Ectodermal cell (in vitro differentiated cells): ENCODE measurements around the gene NAPA.

ENCODE experiments used
- H3K27ac ChIP-seq: 2 replicates; pipeline ENCODE4 v1.7.0; 2013; ENCODE audit warnings: mild to moderate bottlenecking, low read depth, low read length; ENCODE audit not compliant: insufficient read depth, poor library complexity, severe bottlenecking
- H3K27me3 ChIP-seq: 2 replicates; pipeline ENCODE4 v1.7.0; 2013; ENCODE audit warnings: mild to moderate bottlenecking, low read length; ENCODE audit not compliant: insufficient read depth, control insufficient read depth, poor library complexity, severe bottlenecking
- H3K36me3 ChIP-seq: one replicate; pipeline ENCODE4 v1.7.0; 2013; ENCODE audit warnings: low read length; ENCODE audit not compliant: control insufficient read depth, insufficient read depth
- H3K4me1 ChIP-seq: one replicate; pipeline ENCODE4 v1.7.0; 2013; ENCODE audit warnings: low read length; ENCODE audit not compliant: control insufficient read depth, insufficient read depth
- H3K4me3 ChIP-seq: 2 replicates; pipeline ENCODE4 v1.7.0; 2013; ENCODE audit warnings: low read depth, low read length, control low read depth; ENCODE audit not compliant: insufficient read depth
- H3K9me3 ChIP-seq: 2 replicates; pipeline ENCODE4 v1.7.0; 2013; ENCODE audit warnings: mild to moderate bottlenecking, low read length, moderate library complexity; ENCODE audit not compliant: control insufficient read depth
- WGBS, 2 experiments: methylation state at CpG; one replicate each; pipeline ENCODE4 v1.1.7; 2013; ENCODE audit warnings: missing lambda C conversion rate in 2 of 2; 5-methylcytosine and 5-hydroxymethylcytosine counted together

Gene NAPA

GRCh38 chr19:47544075-47544474, 29.2 kb upstream of the NAPA start:
- H3K36me3 ChIP-seq: no peaks in the 10 kb centered on the region
- no peak overlapping the region for H3K27ac ChIP-seq
- no peaks in the 10 kb centered on the region for H3K9me3 ChIP-seq
- H3K4me3 ChIP-seq: no peak overlapping the region
- no peaks in the 10 kb centered on the region for H3K4me1 ChIP-seq
- WGBS, 2 experiments: 89 to 91% methylated on average over 18 of the region's 18 CpGs
- H3K27me3 ChIP-seq: no peaks in the 10 kb centered on the region

- Histone ChIP-seq H3K9me3 (no peaks in the 10 kb centered on the region), H3K4me1 (no peaks in the 10 kb centered on the region), H3K4me3 (no peak overlapping the region), H3K27ac (no peak overlapping the region), H3K36me3 (no peaks in the 10 kb centered on the region), H3K27me3 (no peaks in the 10 kb centered on the region)
- WGBS, 2 experiments: 84 to 85% methylated on average over 9 of the region's 9 CpGs
Observed at GRCh38 chr19:47542030-47542475, 27.2 kb upstream of the NAPA start.

GRCh38 chr19:47541518-47541917, 26.7 kb upstream of the NAPA start:
- 93 to 94% methylated on average over 6 of the region's 6 CpGs for WGBS, 2 experiments
- no peaks in the 10 kb centered on the region for H3K27me3 ChIP-seq
- H3K4me1 ChIP-seq: no peaks in the 10 kb centered on the region
- no peaks in the 10 kb centered on the region for H3K36me3 ChIP-seq
- H3K9me3 ChIP-seq: no peaks in the 10 kb centered on the region
- H3K27ac ChIP-seq: no peak overlapping the region
- H3K4me3 ChIP-seq: no peak overlapping the region

- no peak overlapping the region for H3K4me3 ChIP-seq
- whole genome bisulfite sequencing, 2 experiments: 46 to 55% methylated on average over 4 of the region's 4 CpGs
- H3K27ac ChIP-seq: no peak overlapping the region
- H3K9me3 ChIP-seq: no peaks in the 10 kb centered on the region
- H3K4me1 ChIP-seq: no peaks in the 10 kb centered on the region
- H3K27me3 ChIP-seq: no peaks in the 10 kb centered on the region
- no peaks in the 10 kb centered on the region for H3K36me3 ChIP-seq
Observed at GRCh38 chr19:47540748-47541147, 25.9 kb upstream of the NAPA start.

GRCh38 chr19:47539747-47540311, 25.0 kb upstream of the NAPA start:
- Histone ChIP-seq H3K27me3 (no peaks in the 10 kb centered on the region), H3K36me3 (no peaks in the 10 kb centered on the region), H3K4me3 (no peak overlapping the region), H3K9me3 (no peaks in the 10 kb centered on the region), H3K4me1 (no peaks in the 10 kb centered on the region), H3K27ac (no peak overlapping the region)
- 84 to 85% methylated on average over 12 of the region's 12 CpGs for WGBS, 2 experiments

- Histone ChIP-seq H3K27me3 (no peaks in the 10 kb centered on the region), H3K36me3 (no peaks in the 10 kb centered on the region), H3K4me3 (no peak overlapping the region), H3K27ac (no peak overlapping the region), H3K4me1 (no peaks in the 10 kb centered on the region), H3K9me3 (no peaks in the 10 kb centered on the region)
- WGBS, 2 experiments: 90% methylated on average over 5 of the region's 5 CpGs
Observed at GRCh38 chr19:47538812-47539211, 23.9 kb upstream of the NAPA start.

- Histone ChIP-seq H3K27me3 (no peaks in the 10 kb centered on the region), H3K4me1 (no peaks in the 10 kb centered on the region), H3K9me3 (no peaks in the 10 kb centered on the region), H3K27ac (no peak overlapping the region), H3K4me3 (no peak overlapping the region), H3K36me3 (no peaks in the 10 kb centered on the region)
- 88 to 94% methylated on average over 4 of the region's 4 CpGs for WGBS, 2 experiments
Observed at GRCh38 chr19:47537493-47537892, 22.6 kb upstream of the NAPA start.

- no peak overlapping the region for H3K27ac ChIP-seq
- WGBS, 2 experiments: 83% methylated on average over 1 of the region's 1 CpG; no CpG with 5 or more reads in 1 of the 2 experiments
Observed at GRCh38 chr19:47534628-47535027, 19.8 kb upstream of the NAPA start.

GRCh38 chr19:47531640-47532387, 17.0 kb upstream of the NAPA start:
- Histone ChIP-seq H3K4me3 (no peak overlapping the region), H3K4me1 (no peaks in the 10 kb centered on the region), H3K27me3 (no peaks in the 10 kb centered on the region), H3K27ac (no peak overlapping the region), H3K36me3 (no peaks in the 10 kb centered on the region), H3K9me3 (no peaks in the 10 kb centered on the region)
- 79% methylated on average over 14 of the region's 14 CpGs for WGBS, 2 experiments

More at GRCh38 chr19:47534628-47535027, 19.8 kb upstream of the NAPA start:
- no peaks in the 10 kb centered on the region for H3K27me3 ChIP-seq
- no peaks in the 10 kb centered on the region for H3K9me3 ChIP-seq
- no peak overlapping the region for H3K4me3 ChIP-seq
- no peaks in the 10 kb centered on the region for H3K4me1 ChIP-seq
- H3K36me3 ChIP-seq: no peaks in the 10 kb centered on the region

GRCh38 chr19:47529018-47529742, 14.3 kb upstream of the NAPA start:
- Histone ChIP-seq H3K9me3 (no peaks in the 10 kb centered on the region), H3K27ac (no peak overlapping the region), H3K4me1 (no peaks in the 10 kb centered on the region), H3K36me3 (no peaks in the 10 kb centered on the region), H3K4me3 (no peak overlapping the region), H3K27me3 (no peaks in the 10 kb centered on the region)
- 87 to 89% methylated on average over 16 of the region's 16 CpGs for WGBS, 2 experiments
